Measurements from ENCODE around the gene ZNF526. TPM values are rescaled to one million over a fixed set of nuclear protein-coding genes. Genes with fewer than 3 reads are reported as not detected.
A peak's percentile ranks its signal among the peaks of the same experiment; 100 is the strongest.

The ZNF526 gene
- total and polyA plus RNA-seq, 9 of the 15 experiments (the other 6 are each of a cell fraction or from before 2014, with no cell fraction given) = 1.3 to 17.9 (median 6.2) TPM

- peak; percentile 98 for TF ChIP-seq EGR1 (conservative IDR thresholded peaks at IDR 0.05)
- TF ChIP-seq TCF3 (CRISPR knock-in tag; IDR thresholded peaks at IDR 0.05) = no peak
- TF ChIP-seq ZBTB8A (IDR thresholded peaks at IDR 0.05; ENCODE audit: partially characterized antibody) = no peak
- TF ChIP-seq CCNT2 (IDR thresholded peaks at IDR 0.05; ENCODE audit: borderline replicate concordance, extremely low read depth, insufficient read length, low read depth, low read length) = peak; percentile 55
- TF ChIP-seq TRIM24 (IDR thresholded peaks at IDR 0.05) = no peak
- no peak for TF ChIP-seq HMGN3 (IDR thresholded peaks at IDR 0.05; ENCODE audit: borderline replicate concordance, extremely low read depth, insufficient read length, low read depth, low read length)
- no peak for TF ChIP-seq ZSCAN32 (CRISPR knock-in tag; IDR thresholded peaks at IDR 0.05)
- no peak for TF ChIP-seq FOXP4 (CRISPR knock-in tag; IDR thresholded peaks at IDR 0.05; ENCODE audit: borderline replicate concordance)
- no peak for TF ChIP-seq MXD1 (CRISPR knock-in tag; IDR thresholded peaks at IDR 0.05; ENCODE audit: borderline replicate concordance, poor library complexity, severe bottlenecking)
- TF ChIP-seq ZBTB33 (CRISPR knock-in tag; IDR thresholded peaks at IDR 0.05) = no peak
- TF ChIP-seq NFRKB (IDR thresholded peaks at IDR 0.05; ENCODE audit: low read depth) = no peak
- no peak for TF ChIP-seq CEBPZ (IDR thresholded peaks at IDR 0.05; ENCODE audit: borderline replicate concordance, low read depth, low read length)
- no peak for TF ChIP-seq STAT6 (CRISPR knock-in tag; IDR thresholded peaks at IDR 0.05)
- TF ChIP-seq ZNF830 (CRISPR knock-in tag; IDR thresholded peaks at IDR 0.05) = no peak
- TF ChIP-seq SMAD2 (IDR thresholded peaks at IDR 0.05; ENCODE audit: low read depth, low read length) = no peak
- no peak for TF ChIP-seq ARNT (IDR thresholded peaks at IDR 0.05)
Observed at GRCh38 chr19:42254850-42255765, 35.0 kb downstream of the ZNF526 start, which contains the start of gene ERF (continued).

Data from K562 (cell line).